GM18909 (cell line): ENCODE measurements around the gene TBRG4.

ENCODE experiments used
- ATAC-seq: cut with Tn5 transposase; IDR thresholded peaks from one replicate; pipeline ENCODE4 v1.9.1; 2021; ENCODE audit warnings: mild to moderate bottlenecking; ENCODE audit not compliant: unreplicated experiment, poor library complexity

Gene TBRG4

DNA sequence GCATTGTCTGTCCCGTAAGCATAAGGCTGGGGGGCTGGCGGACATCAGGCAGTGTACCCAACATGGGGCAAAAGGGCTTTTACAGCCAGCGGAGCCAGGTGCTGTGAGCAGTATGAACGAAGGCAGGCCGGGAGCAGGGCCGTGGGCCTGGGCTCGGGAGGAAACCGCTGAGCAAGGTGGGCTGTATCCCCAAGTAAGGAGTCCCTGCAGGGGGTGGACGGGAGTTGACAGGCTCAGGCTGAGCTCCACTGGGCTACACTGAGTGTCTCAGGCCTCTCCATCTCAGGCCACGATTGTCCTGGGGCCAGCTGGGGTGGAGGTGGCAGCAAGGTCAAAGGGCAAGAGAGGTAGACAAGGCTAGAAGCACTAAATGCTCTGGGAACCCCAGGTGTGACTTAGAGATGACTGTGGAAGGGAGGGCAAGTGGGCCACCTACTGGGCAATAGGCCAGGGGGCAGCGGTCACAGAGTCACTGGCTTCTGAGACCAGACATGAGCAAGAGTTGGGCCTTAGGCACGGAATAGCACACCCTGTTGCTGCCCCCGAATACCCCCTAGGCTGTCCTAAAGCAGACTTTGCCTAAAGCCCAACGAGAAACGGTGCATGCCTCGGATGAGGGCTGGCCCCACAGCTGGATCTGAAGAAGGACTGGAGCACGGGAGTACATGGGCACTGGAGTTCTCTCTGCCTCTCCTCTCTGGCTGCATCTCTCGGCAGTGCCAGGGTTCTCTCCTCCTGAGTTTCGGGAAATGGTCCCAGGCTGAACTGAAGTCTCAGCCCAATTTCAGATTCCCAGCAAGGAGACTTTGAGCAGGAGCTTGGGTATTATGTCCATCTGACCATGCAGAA lies 35.3 kb upstream of the TBRG4 start:
- no peak for ATAC-seq

DNA sequence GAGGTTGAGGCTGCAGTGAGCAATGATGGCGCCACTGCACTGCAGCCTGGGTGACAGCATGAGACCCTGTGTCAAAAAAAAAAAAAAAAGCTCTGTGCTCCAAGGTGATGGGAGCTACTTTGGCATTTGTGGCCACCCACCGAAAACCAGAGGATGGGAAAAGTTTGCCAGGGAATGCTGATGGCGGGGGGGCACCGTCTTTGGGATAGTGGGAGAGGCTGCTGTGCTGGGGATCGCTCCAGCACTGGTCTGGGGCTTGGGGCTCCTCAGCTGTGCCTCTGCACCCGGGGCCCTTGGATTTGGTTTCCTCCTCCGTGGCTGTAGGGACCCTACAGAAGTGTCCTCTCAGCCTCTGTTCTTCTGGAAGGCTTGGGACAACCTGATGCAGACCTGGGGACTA lies 34.4 kb upstream of the TBRG4 start:
- no peak for ATAC-seq

GRCh38 chr7:45143616-45144015 lies 32.1 kb upstream of the TBRG4 start:
- ATAC-seq = no peak

DNA sequence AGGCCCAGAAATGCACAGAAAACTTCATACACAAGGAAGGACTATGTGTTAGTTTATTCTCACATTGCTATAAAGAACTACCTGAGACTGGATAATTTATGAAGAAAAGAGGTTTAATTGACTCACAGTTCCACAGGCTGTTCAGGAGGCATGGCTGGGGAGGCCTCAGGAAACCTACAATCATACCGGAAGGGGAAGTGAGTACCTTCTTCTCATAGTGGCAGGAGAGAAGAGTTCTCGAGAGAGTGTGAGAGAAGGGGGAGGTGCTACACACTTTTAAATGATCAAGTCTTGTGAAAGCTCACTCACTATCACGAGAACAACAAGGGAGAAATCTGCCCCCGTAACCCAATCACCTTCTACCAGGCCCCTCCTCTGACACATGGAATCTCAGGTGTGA lies 29.3 kb upstream of the TBRG4 start:
- no peak for ATAC-seq

GRCh38 chr7:45138433-45139267 lies 27.2 kb upstream of the TBRG4 start:
- ATAC-seq = no peak

DNA sequence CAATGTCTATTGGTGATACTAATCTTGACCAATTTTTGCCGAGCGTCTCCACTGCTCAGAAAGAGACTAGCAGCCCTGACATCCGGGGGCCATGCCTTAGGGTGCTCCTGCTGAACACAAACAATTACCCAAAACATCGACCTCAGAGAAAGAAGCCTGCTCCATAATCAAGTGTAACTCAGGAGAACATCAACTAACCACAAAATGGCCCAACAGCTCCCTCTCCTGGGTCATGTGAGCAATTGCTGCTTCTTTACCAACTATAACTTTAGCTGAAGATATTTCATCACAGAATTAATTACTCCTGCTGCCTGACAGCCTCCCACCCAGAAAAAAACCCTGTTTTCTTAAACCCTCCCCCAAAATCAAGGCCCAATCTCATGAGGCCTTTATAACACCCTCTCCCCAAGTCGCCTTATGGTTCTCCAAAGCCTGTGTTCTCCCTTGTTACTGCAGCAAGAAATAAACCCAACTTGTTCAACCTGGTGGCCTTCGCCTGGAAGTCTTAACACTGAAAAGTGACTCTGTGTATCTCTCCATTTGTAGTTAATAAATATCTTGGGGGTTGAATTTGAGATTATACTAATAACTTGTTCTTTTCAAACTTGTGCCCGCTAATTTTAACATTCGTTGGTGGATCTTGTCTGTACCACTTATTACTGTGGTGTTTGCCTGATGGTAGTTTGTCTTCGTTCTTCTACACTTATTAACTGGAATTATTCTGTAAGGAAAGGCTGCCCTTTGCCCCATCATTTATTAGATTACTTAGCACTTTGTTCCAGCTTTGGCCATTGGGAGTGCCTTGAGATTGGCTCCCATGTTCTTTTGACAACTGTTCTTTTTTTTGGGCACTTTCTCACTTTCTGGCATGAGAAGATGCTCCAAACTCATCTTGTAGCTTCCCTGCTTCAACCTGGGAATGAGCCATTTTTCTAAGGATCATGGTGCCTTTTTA lies 24.9 kb upstream of the TBRG4 start:
- no peak for ATAC-seq

DNA sequence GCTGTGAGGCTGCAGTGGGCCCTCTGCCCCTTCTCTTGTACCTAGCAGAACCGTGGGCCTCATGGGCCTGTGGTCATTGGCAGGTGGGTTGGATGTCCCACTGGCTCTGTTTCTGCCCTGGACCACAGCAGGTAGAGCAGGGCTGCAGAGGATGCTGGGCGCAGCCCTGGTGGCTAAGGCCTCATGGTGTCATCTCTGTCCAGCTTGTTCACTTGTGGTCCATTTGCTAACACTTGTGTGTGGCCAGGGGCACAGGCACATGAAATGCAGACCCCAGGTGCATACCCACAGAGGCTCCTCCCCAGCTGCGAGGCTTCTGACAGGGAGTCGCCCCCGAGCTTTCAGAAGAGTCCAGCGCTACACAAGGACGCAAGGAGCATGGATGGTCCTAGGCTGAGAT lies 22.4 kb upstream of the TBRG4 start:
- no peak for ATAC-seq

DNA sequence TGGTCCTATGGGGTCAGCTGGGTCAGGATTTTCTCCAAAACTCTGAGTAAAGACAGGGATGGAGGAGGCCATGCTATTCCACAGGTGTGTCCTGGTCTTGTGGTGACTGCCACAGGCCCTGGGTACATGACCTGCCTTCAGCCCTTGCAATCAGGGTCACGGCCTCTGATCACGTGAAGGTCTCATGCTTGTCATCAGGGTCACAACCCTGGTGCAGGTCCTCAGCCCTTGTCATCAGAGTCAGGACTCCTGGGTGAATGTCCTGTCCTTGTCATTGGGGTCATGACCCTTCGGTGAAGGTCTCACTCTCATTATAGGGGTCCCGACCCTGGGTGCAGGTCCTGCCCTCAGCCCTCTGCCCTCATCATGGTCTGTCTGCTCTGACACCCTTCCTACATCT lies 21.9 kb upstream of the TBRG4 start:
- no peak for ATAC-seq

GRCh38 chr7:45132708-45133320 lies 21.3 kb upstream of the TBRG4 start:
- no peak for ATAC-seq

DNA sequence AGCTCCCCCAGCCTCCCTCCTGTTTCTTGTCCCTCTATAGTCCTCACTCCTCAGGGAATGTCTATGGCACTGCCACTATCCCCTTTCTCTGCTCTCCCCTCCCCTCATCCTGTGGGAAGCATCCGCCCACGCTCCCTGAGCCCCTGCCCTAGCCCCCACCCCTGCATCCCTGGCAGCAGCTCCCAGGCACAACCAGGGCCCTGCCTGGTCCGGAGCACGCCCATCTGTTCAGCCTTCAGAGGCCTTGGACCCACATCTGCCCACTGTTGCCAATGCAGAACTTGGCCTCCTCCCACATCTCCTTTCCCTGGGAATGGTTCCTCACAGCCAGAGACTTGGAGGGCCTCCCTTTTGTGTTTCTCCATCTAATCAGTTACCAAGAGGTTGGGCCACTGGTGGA lies 20.4 kb upstream of the TBRG4 start:
- ATAC-seq = no peak

GRCh38 chr7:45130910-45131309 lies 19.4 kb upstream of the TBRG4 start:
- ATAC-seq = no peak

DNA sequence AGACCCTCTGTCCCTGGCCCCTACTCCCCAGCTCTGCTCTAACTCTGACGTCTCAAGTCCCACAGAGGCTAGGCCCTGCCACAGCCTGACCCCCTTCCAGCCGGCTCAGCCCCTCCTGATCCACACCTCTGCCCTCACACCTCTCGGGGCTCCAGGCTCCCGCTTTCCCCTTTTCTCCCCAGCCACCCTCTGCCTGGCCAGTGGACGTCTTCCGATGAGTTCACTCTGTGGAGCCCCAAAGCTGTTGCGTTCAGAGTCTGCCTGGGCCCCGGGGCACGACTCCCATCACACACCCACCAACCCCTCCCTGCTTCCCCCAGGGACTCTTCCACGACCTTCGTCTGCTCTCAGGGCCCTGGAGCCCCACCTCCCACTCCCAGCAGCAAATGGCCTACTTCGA lies 18.4 kb upstream of the TBRG4 start:
- no peak for ATAC-seq

DNA sequence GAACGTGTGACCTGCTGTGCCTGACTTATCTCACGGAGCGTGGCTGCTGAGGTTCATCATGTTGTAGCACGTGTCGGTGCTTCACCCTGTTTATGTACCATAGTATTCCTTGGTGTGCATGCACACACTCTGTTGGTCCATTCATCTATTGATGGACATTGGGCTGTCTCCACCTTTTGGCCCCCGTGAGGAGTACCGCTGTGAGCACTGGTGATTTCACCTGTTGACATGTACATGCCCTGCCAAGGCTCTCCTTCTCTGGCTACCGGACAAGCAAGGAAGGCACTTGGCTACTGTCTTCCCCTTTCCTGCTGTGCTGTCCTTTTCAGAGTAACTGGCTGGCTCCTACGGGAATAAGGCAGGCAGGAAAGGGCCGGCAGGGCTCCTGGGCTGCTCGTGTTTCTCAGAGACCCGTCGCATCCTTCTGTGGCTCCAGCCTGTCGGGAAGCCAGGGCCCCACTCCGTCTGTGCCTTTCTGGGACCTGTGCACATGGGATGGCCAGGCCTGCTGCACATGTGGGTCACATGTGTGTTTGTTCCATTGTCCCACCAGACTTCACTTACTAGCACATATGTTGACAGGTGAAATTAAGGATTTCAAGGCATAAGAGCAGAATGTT lies 17.8 kb upstream of the TBRG4 start:
- no peak for ATAC-seq

DNA sequence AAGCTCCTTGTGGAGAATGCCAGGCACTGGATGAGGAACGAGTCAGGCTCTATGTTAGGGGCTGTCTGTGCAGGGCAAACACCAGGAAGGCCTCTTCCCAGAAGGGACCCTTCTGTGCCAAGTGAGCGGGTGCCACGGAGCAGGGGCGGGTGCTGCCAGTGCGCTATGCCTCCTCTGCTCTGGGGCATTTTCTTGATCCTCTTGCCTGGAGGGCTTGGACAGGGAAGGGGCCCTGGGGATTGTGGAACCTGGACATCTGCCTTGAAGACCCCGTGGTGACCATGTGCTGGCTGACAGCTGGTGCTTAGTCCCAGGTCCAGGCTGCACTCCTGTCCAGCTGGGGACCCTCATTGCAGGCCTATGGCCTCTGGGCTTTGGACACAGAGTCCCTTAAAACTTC lies 15.4 kb upstream of the TBRG4 start:
- ATAC-seq = no peak

GRCh38 chr7:45126201-45126600 lies 14.7 kb upstream of the TBRG4 start:
- ATAC-seq = no peak

- ATAC-seq = no peak
Observed at GRCh38 chr7:45125193-45125904, 13.9 kb upstream of the TBRG4 start.

GRCh38 chr7:45123913-45124710 lies 12.6 kb upstream of the TBRG4 start:
- ATAC-seq = no peak
